Neural crest cell (in vitro differentiated cells): ENCODE data around the gene SYTL5. TPM values are rescaled to one million over a fixed set of nuclear protein-coding genes. Genes with fewer than 3 reads are reported as not detected.
"Not testable (repeated sequence)": the region's sequence is repeated elsewhere in the genome, so short reads cannot be mapped to it uniquely, and the experiment has no call there.

Experiments
- DNase-seq: peaks from one replicate; pipeline ENCODE4 v3.0.0; 2021; ENCODE audit warnings: low read depth, mixed read lengths, low spot score
- H3K27ac Mint-ChIP-seq: one replicate; pipeline ENCODE4 v1.8.0; 2021; ENCODE audit warnings: mild to moderate bottlenecking, mixed read lengths; ENCODE audit not compliant: unreplicated experiment
- H3K27me3 Mint-ChIP-seq: 2 replicates; pipeline ENCODE4 v1.8.0; 2021; ENCODE audit warnings: low read depth, mild to moderate bottlenecking, mixed read lengths
- H3K36me3 Mint-ChIP-seq: 2 replicates; pipeline ENCODE4 v1.8.0; 2021; ENCODE audit warnings: low read depth, mild to moderate bottlenecking, mixed read lengths
- H3K4me1 Mint-ChIP-seq: 2 replicates; pipeline ENCODE4 v1.8.0; 2021; ENCODE audit warnings: mixed read lengths
- H3K4me3 Mint-ChIP-seq: one replicate; pipeline ENCODE4 v1.8.0; 2021; ENCODE audit warnings: mild to moderate bottlenecking, mixed read lengths
- H3K9me3 Mint-ChIP-seq: 2 replicates; pipeline ENCODE4 v1.8.0; 2021; ENCODE audit warnings: mixed read lengths
- CTCF ChIP-seq: fragments of 200-600 bp; sonication (generic); conservative IDR thresholded peaks from 2 replicates; pipeline ENCODE4 v1.5.0; 2021; ENCODE audit warnings: antibody characterized with exemption, mild to moderate bottlenecking
- total RNA-seq: library from RNA; stranded (reverse); gene quantifications from 2 replicates; pipeline ENCODE4 v1.2.1, GENCODE V29; 2021

Gene SYTL5
- total RNA-seq, 1 donor from 2014 or later, result 0.05 TPM

- no peaks in the 10 kb centered on the region for H3K36me3 Mint-ChIP-seq
- TF ChIP-seq CTCF, result no peak
Observed at GRCh38 chrX:37975421-37975820, 30.9 kb upstream of the SYTL5 start.

GRCh38 chrX:37976153-37976552, 30.2 kb upstream of the SYTL5 start:
- Mint-ChIP-seq H3K27ac (no peak overlapping the region), H3K36me3 (no peaks in the 10 kb centered on the region), H3K4me1 (no peaks in the 10 kb centered on the region), H3K9me3 (no peaks in the 10 kb centered on the region), H3K27me3 (no peaks in the 10 kb centered on the region), H3K4me3 (no peak overlapping the region)
- no peak for DNase-seq
- no peak for TF ChIP-seq CTCF

More at GRCh38 chrX:37975421-37975820, 30.9 kb upstream of the SYTL5 start:
- no peaks in the 10 kb centered on the region for H3K9me3 Mint-ChIP-seq
- no peaks in the 10 kb centered on the region for H3K4me1 Mint-ChIP-seq
- H3K27me3 Mint-ChIP-seq, result no peaks in the 10 kb centered on the region
- no peak overlapping the region for H3K27ac Mint-ChIP-seq
- DNase-seq, result no peak
- H3K4me3 Mint-ChIP-seq, result no peak overlapping the region

- H3K36me3 Mint-ChIP-seq, result no peaks in the 10 kb centered on the region
- peaks cover 10% of the 10 kb centered on the region for H3K9me3 Mint-ChIP-seq
Observed at GRCh38 chrX:37984880-37985279, 21.5 kb upstream of the SYTL5 start.

DNA sequence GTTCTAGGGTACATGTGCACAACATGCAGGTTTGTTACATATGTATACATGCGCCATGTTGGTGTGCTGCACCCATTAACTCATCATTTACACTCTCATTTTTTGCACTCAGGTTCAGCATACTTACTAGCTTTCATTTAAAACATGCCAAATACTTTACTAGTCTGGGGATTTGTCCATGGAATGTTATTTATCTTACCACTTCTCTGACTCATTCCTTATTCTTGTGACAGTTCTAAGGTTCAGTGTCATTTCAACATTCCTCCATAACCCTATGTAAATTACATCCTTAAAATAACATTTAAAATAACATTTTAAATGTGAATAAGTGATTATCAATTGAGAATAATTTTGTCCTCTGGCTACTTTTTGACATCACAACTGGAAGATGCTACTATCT, 19.5 kb upstream of the SYTL5 start:
- no peak for TF ChIP-seq CTCF
- Mint-ChIP-seq H3K27me3 (no peaks in the 10 kb centered on the region), H3K36me3 (no peaks in the 10 kb centered on the region), H3K9me3 (peaks cover 10% of the 10 kb centered on the region), H3K4me3 (no peak overlapping the region), H3K4me1 (peaks cover 3% of the 10 kb centered on the region), H3K27ac (no peak overlapping the region)
- DNase-seq, result no peak

More at GRCh38 chrX:37984880-37985279, 21.5 kb upstream of the SYTL5 start:
- Mint-ChIP-seq H3K27me3 (no peaks in the 10 kb centered on the region), H3K4me1 (peaks cover 3% of the 10 kb centered on the region), H3K4me3 (no peak overlapping the region), H3K27ac (no peak overlapping the region)
- TF ChIP-seq CTCF, result no peak
- no peak for DNase-seq

GRCh38 chrX:37989304-37989703, 17.0 kb upstream of the SYTL5 start:
- DNase-seq, result no peak
- H3K27ac Mint-ChIP-seq, result no peak overlapping the region
- TF ChIP-seq CTCF, result no peak
- H3K4me3 Mint-ChIP-seq, result no peak overlapping the region
- H3K36me3 Mint-ChIP-seq, result no peaks in the 10 kb centered on the region
- H3K4me1 Mint-ChIP-seq, result peaks cover 3% of the 10 kb centered on the region
- H3K27me3 Mint-ChIP-seq, result no peaks in the 10 kb centered on the region
- H3K9me3 Mint-ChIP-seq, result peaks cover 10% of the 10 kb centered on the region

GRCh38 chrX:37991303-37991702, 15.1 kb upstream of the SYTL5 start:
- not testable (repeated sequence) for H3K27me3 Mint-ChIP-seq, H3K36me3 Mint-ChIP-seq, DNase-seq, H3K9me3 Mint-ChIP-seq, H3K27ac Mint-ChIP-seq, H3K4me3 Mint-ChIP-seq, H3K4me1 Mint-ChIP-seq
